ENCODE data around the gene TMPRSS4.

TMPRSS4 gene

DNA sequence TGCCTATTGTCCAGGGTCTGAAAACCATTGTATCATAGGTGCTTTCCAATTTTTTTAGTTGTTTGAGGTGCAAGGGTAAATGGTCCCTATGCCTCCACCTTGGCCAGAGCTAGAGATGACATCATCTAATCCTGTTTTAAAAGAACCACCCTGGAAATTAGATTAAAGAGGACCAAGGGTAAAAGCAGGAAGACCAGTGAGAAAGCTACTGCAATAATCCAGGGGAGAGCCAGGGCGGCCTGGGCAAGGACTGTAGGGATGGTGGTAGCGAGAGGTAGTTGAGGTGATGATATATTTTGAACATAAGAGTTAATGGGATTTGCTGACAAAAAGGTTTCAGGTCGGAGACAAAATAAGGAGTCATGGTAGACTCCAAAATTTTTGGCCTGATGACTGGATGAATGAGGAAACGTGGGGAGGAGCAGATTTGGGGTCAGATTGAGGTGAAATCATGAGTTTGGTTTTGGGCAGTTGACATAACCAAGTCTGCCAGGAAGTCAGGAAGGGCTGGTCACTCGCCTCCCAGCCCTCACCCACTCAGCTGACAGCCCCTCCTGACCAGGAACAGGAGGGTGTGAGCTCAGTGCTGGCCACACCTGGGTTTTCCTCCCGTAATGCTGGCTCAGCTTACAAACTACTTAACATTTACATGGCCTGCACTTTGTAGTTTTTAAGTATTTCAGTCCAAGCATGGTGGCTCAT lies 52.7 kb downstream of the TMPRSS4 start:
- peaks cover 12% of the 10 kb centered on the region for H3K27me3 ChIP-seq (ENCODE audit: insufficient read depth, low read length)

DNA sequence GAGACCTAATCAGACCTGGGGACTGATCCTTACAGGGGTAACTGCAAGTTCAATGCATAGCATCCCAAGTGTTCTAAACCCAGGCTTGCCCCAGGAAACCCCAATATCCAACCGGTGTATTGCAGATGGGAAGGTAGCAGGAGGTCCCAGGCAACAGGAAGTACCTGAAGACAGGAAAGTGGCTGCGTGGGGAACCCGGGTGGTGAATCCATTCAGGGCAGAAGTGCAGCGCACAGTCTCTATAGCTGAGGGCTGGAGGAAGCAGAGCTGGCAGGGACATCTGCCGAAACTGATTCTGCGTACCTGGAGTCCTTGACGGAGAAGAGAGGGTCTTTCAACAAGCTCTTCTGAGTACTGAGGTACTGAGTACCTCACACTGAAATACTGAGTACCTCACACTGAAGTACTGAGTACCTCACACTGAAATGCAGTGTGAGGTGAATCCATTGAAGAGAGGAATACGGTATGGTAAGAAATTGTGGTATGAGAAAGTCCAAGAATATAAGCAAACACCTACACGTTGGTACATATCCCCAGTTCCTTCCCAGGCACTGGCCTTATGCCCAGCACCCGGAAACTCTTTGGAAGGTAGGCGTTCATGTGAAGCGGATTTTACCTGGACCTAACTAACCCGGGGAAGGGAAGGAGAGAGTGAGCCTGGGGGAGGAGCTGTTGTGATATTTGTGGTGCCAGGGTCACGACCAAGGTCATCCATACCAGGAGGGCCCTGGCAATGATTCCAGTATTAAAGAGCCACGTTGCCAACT lies 55.7 kb downstream of the TMPRSS4 start:
- peaks cover 15% of the 10 kb centered on the region for H3K27me3 ChIP-seq (ENCODE audit: insufficient read depth, low read length)
- H3K4me1 ChIP-seq (ENCODE audit: insufficient read depth, low read length), result no peaks in the 10 kb centered on the region
- H2AFZ ChIP-seq (ENCODE audit: low read depth, low read length), result no peak overlapping the region
- H3K4me3 ChIP-seq (ENCODE audit: low read length), result no peak overlapping the region
- no peaks in the 10 kb centered on the region for H3K9me3 ChIP-seq (ENCODE audit: low read length)
- no peaks in the 10 kb centered on the region for H3K36me3 ChIP-seq (ENCODE audit: insufficient read depth, low read length)

More for the DNA sequence above, 52.7 kb downstream of the TMPRSS4 start:
- H3K4me1 ChIP-seq (ENCODE audit: insufficient read depth, low read length), result no peaks in the 10 kb centered on the region
- no peaks in the 10 kb centered on the region for H3K9me3 ChIP-seq (ENCODE audit: low read length)
- no peak overlapping the region for H3K4me3 ChIP-seq (ENCODE audit: low read length)
- H3K36me3 ChIP-seq (ENCODE audit: insufficient read depth, low read length), result no peaks in the 10 kb centered on the region
- no peak overlapping the region for H2AFZ ChIP-seq (ENCODE audit: low read depth, low read length)

DNA sequence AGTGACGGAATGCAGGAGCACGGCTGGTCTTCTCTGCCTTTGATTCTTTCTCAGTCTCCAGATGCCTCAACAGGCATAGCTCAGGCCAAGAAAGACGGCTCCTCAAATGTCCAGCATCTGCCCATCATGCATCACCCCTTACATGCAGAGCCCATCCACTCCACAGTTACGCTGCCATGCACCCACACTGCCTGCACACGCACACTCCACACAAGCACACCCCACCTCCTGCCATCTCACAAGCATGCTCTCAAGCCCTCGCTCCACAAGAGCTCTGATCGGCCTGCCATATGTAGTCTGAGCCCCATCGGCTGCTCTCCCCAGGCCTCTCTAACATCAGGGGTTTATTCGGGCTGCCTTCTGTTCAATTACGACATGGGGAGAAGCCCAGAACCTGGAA lies 56.9 kb downstream of the TMPRSS4 start:
- Histone ChIP-seq H3K36me3 (ENCODE audit: insufficient read depth, low read length) (no peaks in the 10 kb centered on the region), H3K4me3 (ENCODE audit: low read length) (no peak overlapping the region), H3K27me3 (ENCODE audit: insufficient read depth, low read length) (peaks cover 22% of the 10 kb centered on the region), H3K9me3 (ENCODE audit: low read length) (no peaks in the 10 kb centered on the region), H2AFZ (ENCODE audit: low read depth, low read length) (no peak overlapping the region), H3K4me1 (ENCODE audit: insufficient read depth, low read length) (no peaks in the 10 kb centered on the region)

DNA sequence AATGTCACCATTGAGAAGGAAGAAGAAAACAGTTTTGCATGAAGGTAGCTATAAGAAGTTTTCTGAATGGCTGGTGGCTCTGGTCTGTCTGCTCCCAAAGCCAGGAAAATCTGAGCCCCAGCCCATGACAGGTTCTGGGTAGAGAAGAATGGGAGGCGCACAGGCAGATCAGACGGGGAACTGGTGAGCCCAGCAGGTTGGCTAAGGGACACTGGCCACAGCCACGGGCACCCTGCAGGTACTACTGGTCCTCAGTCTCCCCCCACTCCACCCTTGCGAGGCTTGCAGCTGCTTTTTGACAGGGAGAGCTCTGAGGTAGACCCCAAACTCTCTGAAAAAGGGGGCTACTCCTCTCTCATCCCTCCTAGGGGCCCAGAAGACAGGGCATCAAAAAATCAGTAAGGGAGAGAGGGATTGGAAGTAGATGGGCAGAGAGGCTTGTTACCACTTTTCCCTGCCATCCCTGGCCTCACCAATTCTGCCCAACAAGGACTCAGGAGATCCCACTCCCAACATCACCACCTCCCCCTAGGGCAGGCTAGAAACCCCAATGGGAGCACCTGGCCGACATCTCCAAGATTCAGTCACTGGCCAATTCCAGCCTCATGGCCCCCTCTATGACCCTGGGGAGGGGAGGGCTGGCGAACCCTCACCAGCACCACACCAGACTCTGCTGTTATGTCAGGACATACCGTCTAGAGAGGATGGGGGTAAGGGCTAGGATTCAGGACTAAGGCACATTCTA lies 58.3 kb downstream of the TMPRSS4 start:
- H3K4me1 ChIP-seq (ENCODE audit: insufficient read depth, low read length), result no peaks in the 10 kb centered on the region
- no peak overlapping the region for H2AFZ ChIP-seq (ENCODE audit: low read depth, low read length)
- peaks cover 16% of the 10 kb centered on the region for H3K27me3 ChIP-seq (ENCODE audit: insufficient read depth, low read length)
- no peak overlapping the region for H3K4me3 ChIP-seq (ENCODE audit: low read length)
- H3K36me3 ChIP-seq (ENCODE audit: insufficient read depth, low read length), result no peaks in the 10 kb centered on the region
- H3K9me3 ChIP-seq (ENCODE audit: low read length), result no peaks in the 10 kb centered on the region

DNA sequence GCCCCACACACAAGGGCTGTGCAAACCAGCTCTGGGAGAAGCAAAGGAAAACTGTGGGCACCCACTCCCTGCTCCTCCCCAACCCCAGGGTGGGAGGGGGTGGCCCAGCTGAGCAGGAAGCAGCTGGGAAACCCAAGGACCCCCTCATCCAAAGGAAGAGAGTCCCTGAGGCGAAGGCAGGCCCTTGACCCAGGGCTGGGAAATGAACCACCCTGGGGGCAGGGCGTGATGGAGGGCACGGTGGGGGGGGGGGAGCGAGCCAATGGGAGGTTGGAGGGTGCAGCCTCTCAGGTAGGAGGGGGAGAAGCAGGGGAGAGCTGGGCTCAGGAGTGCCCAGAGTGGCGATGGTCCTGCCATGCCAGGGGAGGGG lies 58.9 kb downstream of the TMPRSS4 start:
- Histone ChIP-seq H2AFZ (ENCODE audit: low read depth, low read length) (no peak overlapping the region), H3K9me3 (ENCODE audit: low read length) (no peaks in the 10 kb centered on the region), H3K4me3 (ENCODE audit: low read length) (no peak overlapping the region), H3K4me1 (ENCODE audit: insufficient read depth, low read length) (no peaks in the 10 kb centered on the region), H3K27me3 (ENCODE audit: insufficient read depth, low read length) (peaks cover 18% of the 10 kb centered on the region), H3K36me3 (ENCODE audit: insufficient read depth, low read length) (no peaks in the 10 kb centered on the region)

GRCh38 chr11:118136341-118136740 lies 59.5 kb downstream of the TMPRSS4 start:
- no peak overlapping the region for H3K4me3 ChIP-seq (ENCODE audit: low read length)
- no peaks in the 10 kb centered on the region for H3K4me1 ChIP-seq (ENCODE audit: insufficient read depth, low read length)
- H3K27me3 ChIP-seq (ENCODE audit: insufficient read depth, low read length), result peaks cover 20% of the 10 kb centered on the region
- no peak overlapping the region for H2AFZ ChIP-seq (ENCODE audit: low read depth, low read length)
- no peaks in the 10 kb centered on the region for H3K36me3 ChIP-seq (ENCODE audit: insufficient read depth, low read length)
- no peaks in the 10 kb centered on the region for H3K9me3 ChIP-seq (ENCODE audit: low read length)

GRCh38 chr11:118136801-118137200 lies 59.9 kb downstream of the TMPRSS4 start:
- Histone ChIP-seq H3K27me3 (ENCODE audit: insufficient read depth, low read length) (peaks cover 20% of the 10 kb centered on the region), H3K36me3 (ENCODE audit: insufficient read depth, low read length) (no peaks in the 10 kb centered on the region), H2AFZ (ENCODE audit: low read depth, low read length) (no peak overlapping the region), H3K4me1 (ENCODE audit: insufficient read depth, low read length) (no peaks in the 10 kb centered on the region), H3K4me3 (ENCODE audit: low read length) (no peak overlapping the region), H3K9me3 (ENCODE audit: low read length) (no peaks in the 10 kb centered on the region)

DNA sequence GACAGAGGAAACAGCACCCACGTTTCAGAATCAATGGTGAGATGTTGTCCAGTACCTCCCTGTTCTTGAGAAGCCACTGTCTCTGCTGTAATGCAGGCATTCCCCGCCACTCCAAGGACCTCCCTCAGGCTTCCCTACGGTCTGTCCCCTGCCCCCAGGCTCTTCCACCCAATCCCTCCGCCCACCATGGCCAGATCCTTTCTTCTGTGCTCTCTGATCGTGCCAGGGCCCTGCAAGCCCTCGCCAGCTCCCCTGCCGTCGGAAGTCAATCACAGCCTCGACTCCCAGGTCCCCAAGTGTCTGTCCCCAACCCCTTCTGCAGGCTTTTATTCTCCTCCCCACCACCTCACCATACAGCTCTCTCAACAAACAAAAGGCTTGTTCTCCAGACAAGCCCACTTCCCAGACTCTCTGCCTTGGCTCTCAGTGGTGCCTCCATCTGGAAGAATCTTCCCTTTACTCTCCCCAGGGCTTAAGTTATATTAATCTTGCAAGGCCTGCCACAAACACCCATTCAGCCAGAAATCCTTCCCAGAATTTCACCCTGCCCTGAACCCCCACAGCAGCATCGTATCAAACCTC lies 62.1 kb downstream of the TMPRSS4 start:
- no peaks in the 10 kb centered on the region for H3K36me3 ChIP-seq (ENCODE audit: insufficient read depth, low read length)
- H3K4me1 ChIP-seq (ENCODE audit: insufficient read depth, low read length), result no peaks in the 10 kb centered on the region
- peaks cover 28% of the 10 kb centered on the region for H3K27me3 ChIP-seq (ENCODE audit: insufficient read depth, low read length)
- no peak overlapping the region for H3K4me3 ChIP-seq (ENCODE audit: low read length)
- H3K9me3 ChIP-seq (ENCODE audit: low read length), result no peaks in the 10 kb centered on the region
- H2AFZ ChIP-seq (ENCODE audit: low read depth, low read length), result no peak overlapping the region

GRCh38 chr11:118139578-118139977 lies 62.7 kb downstream of the TMPRSS4 start:
- no peak overlapping the region for H3K4me3 ChIP-seq (ENCODE audit: low read length)
- no peaks in the 10 kb centered on the region for H3K4me1 ChIP-seq (ENCODE audit: insufficient read depth, low read length)
- no peaks in the 10 kb centered on the region for H3K9me3 ChIP-seq (ENCODE audit: low read length)
- no peak overlapping the region for H2AFZ ChIP-seq (ENCODE audit: low read depth, low read length)
- H3K27me3 ChIP-seq (ENCODE audit: insufficient read depth, low read length), result peaks cover 28% of the 10 kb centered on the region
- H3K36me3 ChIP-seq (ENCODE audit: insufficient read depth, low read length), result no peaks in the 10 kb centered on the region

GRCh38 chr11:118142081-118142480 lies 65.2 kb downstream of the TMPRSS4 start:
- no peaks in the 10 kb centered on the region for H3K36me3 ChIP-seq (ENCODE audit: insufficient read depth, low read length)
- H2AFZ ChIP-seq (ENCODE audit: low read depth, low read length), result no peak overlapping the region
- H3K4me3 ChIP-seq (ENCODE audit: low read length), result no peak overlapping the region
- peaks cover 39% of the 10 kb centered on the region for H3K27me3 ChIP-seq (ENCODE audit: insufficient read depth, low read length)
- no peaks in the 10 kb centered on the region for H3K9me3 ChIP-seq (ENCODE audit: low read length)
- peaks cover 4% of the 10 kb centered on the region for H3K4me1 ChIP-seq (ENCODE audit: insufficient read depth, low read length)

DNA sequence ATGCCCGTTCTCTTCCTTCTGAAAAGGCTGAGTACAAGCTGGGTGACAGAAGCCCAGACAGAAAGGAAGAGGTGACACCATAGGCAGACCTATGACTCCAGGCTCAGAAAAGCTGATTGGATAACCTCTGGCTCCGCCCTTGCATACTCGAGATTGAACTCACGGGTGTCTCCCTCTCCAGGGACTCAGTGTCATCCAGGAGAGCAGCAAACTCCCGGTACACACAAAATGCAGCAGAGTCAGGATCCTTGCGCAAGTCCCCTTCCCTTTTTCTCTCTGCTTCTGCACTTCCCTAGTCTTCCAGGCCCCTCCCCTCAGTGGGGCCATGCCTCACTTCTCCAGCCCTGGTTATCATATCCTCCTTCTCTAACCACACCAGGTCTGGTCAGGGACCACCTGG lies 65.9 kb downstream of the TMPRSS4 start:
- no peaks in the 10 kb centered on the region for H3K36me3 ChIP-seq (ENCODE audit: insufficient read depth, low read length)
- no peaks in the 10 kb centered on the region for H3K9me3 ChIP-seq (ENCODE audit: low read length)
- no peak overlapping the region for H3K4me3 ChIP-seq (ENCODE audit: low read length)
- H2AFZ ChIP-seq (ENCODE audit: low read depth, low read length), result no peak overlapping the region
- H3K4me1 ChIP-seq (ENCODE audit: insufficient read depth, low read length), result peaks cover 4% of the 10 kb centered on the region
- H3K27me3 ChIP-seq (ENCODE audit: insufficient read depth, low read length), result peaks cover 43% of the 10 kb centered on the region

DNA sequence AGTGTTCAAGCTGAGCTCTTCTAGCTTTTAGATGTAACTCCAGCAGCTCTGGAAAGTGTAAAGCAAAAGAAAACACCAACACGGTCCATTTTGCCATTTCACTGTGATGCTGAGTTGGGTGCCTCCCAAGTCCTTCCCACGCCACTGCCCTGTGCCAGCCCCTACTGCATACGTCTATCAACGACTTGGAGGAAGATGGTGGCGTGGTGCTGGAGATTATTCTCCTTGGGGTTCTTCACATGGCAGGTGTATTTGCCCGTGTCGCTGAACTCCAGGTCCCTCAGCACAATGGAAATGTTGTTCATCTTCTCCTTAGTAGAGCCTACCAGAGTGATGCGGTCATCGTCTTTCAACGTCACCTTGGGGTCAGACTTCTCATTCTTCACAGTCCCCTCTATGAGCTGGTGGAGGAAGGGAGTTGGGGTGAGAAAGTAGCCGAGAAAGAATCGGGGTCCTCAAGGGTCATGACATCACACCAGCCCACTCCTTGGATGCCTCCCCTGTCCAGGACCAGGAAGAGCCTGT lies 66.8 kb downstream of the TMPRSS4 start:
- peaks cover 44% of the 10 kb centered on the region for H3K27me3 ChIP-seq (ENCODE audit: insufficient read depth, low read length)

More for the DNA sequence above, 66.8 kb downstream of the TMPRSS4 start:
- Histone ChIP-seq H3K4me1 (ENCODE audit: insufficient read depth, low read length) (peaks cover 4% of the 10 kb centered on the region), H2AFZ (ENCODE audit: low read depth, low read length) (no peak overlapping the region), H3K9me3 (ENCODE audit: low read length) (no peaks in the 10 kb centered on the region), H3K4me3 (ENCODE audit: low read length) (no peak overlapping the region), H3K36me3 (ENCODE audit: insufficient read depth, low read length) (no peaks in the 10 kb centered on the region)
